ELF-1 (cell line): ENCODE data around the gene LRTM2.
A peak's percentile ranks its signal among the peaks of the same experiment; 100 is the strongest.

Source experiments
- DNase-seq: peaks from one replicate; pipeline ENCODE4 v3.0.0-alpha.2; 2016; ENCODE audit warnings: low read depth, low spot score

LRTM2 gene

DNA sequence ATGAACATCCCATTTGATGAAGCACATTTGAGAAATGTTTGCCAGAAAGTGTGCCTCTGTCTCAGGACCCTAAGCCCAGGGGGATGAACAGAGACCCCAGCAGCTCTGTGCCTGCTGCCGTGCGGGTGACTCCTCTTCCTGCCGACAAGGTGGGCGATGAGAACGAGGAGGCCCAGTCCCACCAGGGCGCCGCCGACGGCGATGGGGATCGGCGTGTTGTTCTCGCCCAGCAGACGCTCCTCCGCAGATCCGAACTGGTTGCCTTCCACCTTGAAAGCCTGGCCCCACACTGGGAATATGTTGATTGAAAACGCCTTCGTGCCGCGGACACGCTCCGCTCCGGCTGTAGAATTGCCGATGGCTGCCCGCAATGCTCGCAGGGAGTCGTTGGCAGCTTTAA is 44.1 kb downstream of the LRTM2 start:
- DNase-seq = no peak

DNA sequence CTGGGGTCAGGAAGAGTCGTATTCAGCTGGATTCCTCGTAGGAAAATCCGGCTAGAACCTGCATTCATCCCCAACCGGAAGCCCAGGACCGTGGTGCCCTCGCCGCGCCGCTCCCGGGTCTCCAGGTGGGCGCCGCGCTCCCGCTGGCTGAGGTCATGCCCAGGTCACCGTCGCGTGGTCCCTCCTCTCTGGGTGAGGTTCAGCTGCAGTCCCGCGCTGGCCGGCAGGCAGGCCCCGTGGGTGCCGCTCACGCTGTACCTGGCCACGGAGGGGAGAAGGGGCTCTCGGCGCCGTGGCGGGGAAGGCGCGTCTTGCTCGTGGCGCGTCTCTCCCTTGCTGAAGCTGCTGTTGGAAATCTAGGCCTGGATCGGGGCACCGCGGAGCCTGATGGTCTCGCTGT is 44.5 kb downstream of the LRTM2 start:
- no peak for DNase-seq

DNA sequence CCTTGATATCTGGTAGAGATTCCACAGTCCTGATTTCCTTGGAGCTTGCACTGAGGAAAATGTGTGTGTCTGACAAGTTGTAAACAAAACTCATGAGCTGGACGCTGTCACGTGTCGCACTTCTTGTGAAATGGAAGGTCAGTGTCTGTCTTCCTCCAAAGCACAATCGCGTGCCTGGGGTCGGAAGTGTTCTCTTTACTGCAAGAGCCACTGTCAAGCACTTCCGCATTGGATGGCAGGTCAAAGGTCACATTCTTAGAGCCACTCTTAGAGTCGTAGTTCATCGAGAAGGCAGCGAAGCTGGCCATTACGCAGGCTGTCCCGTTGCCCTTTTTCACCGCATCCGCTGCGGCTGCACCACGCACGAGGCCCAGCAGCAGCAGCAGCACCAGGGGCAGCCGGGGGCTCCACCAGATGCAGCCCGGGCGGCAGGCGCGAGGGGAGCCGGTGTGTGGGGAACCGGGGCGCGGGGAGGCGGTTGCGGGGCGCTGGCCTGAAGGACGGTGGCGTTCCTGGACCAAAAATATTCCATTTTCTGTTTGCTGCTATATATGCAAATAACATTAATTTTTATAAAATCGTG is 45.0 kb downstream of the LRTM2 start:
- DNase-seq = peak; percentile 18

DNA sequence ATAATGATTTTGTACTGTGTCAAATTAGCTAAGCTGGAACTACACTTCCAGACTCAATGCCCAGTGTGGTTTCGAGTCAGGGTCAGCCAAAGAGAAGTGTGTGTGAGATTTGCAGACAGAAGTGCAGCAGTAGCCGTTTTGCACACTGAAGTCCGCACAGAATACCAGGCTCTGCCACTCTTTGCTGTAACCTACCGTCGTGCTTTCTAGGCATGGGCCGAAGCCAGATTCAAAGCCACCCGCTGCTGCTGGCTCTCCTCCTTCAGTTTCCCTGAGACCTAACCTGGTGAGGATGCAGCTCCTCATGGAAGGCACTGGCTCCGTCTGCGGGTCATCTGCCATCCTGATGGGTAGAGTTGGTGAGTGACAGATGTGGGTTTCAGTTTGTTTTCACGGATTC is 48.8 kb downstream of the LRTM2 start:
- no peak for DNase-seq

DNA sequence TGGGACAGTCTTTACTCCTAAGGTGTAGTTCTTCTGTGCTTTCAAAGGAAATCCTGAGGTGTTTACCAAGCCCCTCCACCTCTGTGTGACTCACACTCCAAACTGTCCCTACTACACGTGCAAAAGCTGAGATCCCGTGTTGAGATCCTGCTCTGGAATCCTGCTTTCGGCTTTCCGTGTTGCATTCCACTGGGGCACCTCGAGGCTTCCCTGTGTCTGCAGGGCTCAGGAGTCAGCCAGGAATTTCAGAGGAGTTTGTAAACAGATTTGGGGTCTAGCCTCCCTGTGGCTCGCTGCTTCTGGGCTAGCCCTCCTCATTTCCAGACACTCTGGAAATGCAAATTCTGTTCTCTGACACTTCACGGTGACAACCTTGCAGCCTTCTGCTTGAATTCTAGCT is 49.7 kb downstream of the LRTM2 start:
- peak; percentile 80 for DNase-seq

DNA sequence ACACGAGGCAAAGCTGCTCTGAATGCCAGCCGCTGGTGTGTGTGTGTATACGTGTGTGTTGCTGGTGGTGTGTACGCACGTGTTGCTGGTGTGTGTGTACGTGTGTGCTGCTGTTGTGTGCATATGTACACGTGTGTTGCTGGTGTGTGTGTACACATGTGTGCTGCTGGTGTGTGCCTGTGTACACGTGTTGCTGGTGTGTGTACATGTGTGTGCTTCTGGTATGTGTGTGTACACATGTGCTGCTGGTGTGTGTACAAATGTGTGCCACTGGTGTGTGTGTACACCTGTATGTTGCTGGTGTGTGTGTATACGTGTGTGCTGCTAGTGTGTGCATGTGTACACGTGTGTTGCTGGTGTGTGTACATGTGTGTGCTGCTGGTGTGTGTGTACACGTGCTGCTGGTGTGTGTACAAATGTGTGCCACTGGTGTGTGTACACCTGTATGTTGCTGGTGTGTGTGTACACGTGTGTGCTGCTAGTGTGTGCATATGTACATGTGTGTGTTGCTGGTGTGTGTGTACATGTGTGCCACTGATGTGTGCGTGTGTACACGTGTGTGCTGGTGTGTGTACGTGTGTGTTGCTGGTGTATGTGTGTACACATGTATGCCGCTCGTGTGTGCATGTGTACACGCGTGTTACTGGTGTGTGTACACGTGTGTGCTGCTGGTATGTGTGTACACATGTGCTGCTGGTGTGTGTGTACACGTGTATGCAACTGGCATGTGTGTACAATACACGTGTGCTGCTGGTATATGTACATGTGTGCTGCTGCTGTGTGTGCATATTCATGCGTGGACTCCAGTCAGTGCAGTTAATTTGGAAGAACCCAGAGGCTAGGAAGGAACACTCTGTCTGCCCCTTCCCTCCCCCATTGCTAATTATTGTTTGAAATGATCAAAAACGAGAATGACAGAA is 50.9 kb downstream of the LRTM2 start:
- no peak for DNase-seq

DNA sequence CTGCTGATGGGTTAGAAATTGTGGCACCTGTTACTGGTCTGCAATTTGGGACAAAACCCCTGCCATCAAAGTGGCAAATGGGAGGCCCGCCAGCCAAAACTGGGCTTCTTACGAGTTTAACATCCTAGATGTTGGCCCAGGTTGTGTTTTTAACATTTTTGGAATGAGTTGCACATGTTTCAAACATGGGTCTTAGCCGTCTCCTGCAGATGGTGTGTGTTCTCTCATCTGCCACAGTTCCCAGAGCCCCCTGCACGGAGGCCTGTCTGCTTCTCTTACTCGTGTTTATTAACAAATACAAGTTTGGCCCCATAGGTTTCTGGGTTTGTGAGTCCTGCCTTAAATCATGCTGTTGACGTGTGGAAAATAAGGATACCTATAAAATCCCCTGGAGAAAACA is 51.6 kb downstream of the LRTM2 start:
- no peak for DNase-seq

DNA sequence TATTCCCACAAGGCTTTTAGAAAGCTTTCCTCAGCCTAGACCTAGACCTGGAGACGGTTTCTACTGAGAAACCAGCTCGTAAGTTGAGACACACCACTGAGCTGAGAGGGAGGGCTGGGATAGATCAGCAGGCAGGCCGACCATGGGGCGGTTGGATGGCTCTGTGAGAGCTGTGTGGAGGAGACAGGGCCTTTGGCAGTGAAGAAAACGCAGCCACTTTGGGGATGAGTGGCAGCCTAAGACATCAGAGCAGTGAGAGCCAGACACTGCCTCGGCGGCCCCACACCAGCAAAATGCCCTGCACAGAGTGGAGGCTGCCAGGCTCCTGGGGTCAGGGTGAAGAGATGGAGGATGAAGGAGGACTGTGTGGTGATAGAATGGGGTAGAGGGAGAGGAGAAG is 52.1 kb downstream of the LRTM2 start:
- DNase-seq = no peak

DNA sequence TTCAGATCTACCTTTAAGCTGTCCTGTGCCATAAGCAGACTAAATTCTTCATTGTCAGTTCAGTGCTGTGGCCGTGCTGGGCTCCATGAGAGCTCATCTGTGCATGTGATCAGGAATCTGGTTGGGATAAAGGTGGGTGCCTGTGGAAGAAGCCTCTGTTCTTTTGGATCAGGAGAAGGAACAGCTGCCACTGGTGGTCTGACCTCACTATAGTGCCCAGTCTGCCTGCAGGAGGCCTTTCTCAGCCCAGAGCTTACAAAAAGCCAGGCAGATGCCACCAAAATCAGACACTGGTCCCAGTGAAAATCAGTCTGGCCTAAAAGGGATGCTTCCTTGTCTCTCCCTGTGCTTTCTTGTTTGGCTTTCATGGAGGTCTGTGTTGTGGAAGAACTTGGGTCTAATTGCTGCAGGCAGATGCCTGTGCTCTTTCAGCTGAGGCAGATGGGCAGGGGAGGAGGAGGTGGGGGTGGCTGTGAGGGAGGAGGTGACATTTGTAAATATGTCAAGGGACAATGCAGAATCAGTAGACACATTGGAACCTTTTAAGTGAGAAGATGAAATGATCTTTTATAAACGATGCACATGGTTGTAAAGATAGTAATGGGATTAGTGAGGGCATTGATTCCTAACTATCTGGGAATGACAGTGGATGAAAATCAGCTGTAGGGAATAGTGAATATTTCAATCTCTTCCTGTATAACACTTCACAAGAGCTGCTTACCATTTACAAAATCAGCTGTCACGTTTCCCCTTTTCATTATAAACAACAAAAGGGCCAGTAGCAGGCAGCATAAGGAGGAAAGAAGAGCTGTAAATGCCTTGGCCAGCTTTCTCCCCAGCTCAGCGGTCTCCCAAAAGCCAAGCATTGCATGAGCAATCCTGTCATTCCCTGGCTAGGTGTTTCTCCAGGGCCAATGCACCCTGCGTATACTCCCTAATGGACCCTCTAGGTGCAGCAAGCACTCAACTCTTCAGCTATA is 53.5 kb downstream of the LRTM2 start:
- no peak for DNase-seq

DNA sequence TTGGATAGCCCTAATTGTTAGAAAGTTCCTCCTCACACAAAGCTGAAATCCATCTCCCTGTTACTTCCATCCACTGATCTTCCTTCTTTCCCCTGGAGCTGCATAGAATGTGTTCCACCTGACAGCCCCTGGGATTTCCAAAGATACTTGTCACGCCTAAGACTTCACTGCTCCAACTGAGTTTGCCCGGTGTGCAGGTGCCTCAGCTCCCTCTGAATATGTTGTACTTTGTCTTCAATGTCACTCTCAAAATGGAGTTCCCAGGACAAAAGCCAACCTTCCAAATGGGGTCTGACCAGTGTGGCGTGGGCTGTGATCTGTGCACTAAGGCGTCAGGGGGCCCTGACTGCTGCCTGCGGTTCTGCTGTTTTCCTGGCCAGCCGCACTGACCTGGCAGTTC is 55.2 kb downstream of the LRTM2 start:
- no peak for DNase-seq

DNA sequence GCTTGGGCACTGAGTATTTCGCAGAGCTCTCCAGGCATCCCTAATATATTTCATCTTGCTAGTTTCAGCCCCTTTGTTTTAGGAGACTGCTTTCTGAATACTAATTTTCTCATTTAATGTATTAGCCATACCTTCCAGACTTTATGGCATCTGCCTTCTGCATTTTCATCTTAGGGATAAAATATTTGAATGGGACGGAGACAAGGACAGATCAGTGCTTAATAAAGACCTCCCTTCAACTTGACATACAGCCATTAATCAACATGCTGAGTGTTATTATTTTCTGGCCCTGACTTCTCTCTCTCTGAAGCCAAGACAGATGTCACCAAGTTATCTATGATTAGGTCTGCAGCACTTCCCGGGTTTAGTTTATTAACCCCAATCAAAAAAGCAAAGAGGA is 55.7 kb downstream of the LRTM2 start:
- no peak for DNase-seq

DNA sequence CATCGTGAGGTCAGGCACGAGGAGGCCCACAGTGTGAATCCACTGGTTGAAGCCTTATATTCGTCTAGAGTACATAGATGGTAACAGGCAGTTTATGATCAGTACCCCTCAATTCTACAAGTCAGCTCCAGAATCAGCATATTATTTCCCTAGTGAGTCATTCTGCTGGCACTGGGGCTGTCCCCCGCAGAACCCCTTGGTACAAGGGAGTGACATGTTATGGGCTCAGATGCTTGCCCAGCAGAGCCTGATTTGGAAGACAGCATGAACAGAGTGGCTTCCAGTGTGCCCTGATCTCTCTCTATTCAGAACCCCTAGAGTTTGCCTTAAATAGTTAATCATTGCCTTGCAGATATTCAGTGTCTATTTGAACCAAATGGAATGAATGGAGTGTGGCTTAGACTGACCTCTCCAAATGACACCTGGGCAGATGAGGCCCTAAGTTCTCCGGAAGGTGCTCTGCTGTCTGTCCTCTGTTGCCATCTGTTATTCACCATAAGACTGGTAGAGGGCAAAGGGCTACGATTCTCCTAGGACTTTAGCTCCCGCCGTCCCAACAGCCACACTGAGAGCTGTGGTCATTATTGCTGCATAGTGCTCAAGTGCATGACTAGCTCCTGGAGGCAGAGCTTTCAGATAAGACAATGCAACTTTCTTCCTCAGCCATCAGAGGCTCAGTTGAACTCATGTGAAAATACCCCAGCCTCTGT is 57.0 kb downstream of the LRTM2 start:
- no peak for DNase-seq

DNA sequence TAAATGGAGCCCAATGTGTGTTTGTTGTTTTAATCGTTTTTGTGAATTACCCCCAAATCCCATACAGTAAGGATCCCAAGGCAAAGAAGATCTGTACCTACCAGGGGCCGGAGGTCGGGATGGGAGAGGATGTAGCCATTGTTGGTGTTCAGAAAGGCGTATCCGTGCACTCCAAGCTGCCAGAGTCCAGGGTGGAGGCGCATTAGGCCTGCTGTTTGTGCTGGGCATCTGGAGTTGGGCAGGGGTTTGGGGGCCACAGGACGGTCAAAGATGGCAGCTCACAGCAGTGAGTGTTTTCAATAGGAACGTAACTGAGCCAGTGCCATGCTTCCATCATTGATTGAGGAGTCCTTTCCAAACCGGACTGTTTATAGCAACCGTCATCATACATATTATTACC is 57.8 kb downstream of the LRTM2 start:
- no peak for DNase-seq

DNA sequence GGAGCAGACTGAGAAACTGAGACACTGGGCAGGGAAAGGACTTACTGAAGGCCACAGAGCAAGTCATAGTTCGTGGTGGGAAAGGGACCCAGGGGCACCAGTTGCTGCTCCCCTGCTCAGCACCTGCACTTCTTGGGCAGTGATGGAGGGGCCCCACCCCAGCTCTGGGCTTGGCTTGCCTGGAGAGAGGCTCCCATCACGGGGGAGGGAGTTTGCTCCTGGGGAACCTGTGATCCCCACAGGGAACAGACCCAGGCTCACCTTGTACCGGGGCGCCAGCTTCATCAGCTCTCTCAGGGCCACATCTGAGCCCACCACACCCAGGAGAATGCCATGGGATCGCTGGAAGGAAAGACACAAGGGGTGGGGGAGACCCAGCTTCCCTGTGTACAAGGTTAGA is 58.3 kb downstream of the LRTM2 start:
- no peak for DNase-seq

DNA sequence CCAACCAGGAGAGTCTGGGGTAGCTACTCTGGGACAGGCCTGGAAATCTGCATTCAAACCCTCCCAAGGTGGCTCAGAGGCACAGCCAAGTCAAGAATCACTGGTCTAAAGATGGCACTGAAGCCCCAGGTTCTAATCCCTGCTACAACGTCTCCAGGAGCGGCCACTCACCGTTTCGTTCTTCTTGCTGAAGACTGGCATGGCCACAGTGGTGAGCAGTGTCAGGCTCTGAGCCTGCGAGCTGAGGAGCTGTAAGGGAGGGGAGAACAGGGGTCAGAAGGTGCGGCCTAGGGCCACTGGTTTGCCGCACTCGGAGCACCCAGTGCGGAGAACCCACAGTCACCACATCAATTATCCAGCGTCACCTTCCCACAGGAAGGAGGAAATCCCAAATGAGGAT is 59.3 kb downstream of the LRTM2 start:
- DNase-seq = no peak

DNA sequence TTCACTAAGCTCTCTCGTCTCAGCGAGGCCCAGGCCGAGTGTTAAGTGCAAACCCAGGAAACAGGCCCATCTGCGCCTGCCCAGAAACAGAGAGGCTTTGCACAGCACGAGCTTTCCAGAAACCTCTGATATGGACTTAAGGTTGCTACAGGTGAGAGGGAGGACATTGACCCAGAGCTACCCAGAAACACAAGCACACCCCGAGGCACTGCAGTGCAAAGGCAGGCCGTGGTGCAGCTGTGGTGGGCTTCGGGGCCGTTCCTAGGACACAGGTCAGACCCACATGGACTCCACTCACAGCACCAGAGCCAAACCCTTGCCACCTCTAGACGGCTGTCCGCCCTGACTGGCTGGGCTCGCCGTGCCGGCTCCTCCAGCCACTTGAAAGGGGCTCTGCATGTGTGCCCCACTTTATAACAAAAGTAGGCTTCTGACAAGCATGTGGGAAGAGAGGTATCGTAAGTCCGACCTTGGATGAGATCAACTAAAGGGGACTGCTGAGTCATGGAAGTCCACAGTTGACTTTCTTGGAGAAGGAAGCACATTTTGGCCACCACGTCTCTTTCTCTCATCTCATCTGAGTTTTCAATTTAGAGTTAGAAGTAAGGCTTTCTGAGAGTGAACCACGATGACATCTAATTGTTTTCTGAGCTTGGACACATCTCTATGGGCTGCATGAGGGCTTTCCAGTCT is 59.9 kb downstream of the LRTM2 start:
- no peak for DNase-seq

DNA sequence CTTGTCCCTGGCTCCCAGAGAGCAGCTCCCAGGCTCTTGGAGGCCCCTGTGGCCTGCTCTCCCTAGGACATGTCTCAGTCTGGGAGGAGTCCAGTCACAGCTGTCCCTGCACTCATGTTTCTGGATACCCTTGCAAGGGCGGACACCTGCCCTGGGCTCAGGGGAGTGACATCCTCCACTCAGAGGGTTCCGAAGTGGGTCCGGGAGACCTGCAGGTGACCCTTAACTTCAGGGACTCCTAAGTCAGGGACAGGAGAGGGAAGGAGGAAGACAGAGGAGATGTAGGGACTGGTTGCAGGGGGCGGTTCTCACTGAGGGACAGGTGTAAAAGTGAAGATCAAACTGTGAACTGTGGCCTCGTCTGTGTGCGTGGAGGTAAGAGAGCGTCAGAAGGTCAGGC is 60.5 kb downstream of the LRTM2 start:
- no peak for DNase-seq

DNA sequence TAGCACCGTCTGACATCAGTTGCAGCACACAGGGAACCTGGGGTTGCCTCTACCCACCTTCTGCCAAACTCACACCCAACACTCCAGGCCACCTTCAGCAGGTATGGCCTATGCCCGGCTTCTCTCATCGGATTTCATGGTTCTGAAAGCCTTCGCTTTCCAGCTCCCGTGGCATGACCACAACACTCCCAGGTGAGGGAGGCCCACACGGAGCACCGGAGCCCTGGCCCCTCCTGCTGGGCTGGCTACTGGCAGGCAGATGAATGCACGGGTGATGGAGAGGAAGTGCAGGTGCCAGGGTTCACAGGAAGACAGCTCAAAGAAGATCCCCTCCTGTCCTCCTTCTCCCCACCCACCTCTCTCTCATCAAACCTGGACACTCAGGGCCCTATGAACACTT is 60.9 kb downstream of the LRTM2 start:
- no peak for DNase-seq

DNA sequence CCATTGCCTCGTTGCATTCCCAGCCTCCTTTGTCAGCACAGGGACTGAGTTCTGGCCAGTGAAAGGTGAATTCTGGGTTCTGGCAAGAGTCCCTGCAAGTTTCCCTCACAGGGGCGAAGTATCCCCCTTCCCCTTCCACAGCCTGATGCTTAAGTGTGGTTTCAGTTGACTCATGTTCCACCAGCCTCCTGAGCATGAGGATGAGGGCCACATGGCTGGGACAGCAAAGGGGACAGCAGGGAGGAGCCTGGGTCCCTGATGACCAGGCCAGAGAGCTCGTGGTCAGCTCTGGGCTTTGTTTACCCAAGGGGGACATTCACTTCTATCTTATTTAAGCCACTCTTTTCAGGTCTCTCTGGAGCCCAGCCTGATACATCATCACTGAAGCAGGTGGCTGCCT is 61.6 kb downstream of the LRTM2 start:
- no peak for DNase-seq

DNA sequence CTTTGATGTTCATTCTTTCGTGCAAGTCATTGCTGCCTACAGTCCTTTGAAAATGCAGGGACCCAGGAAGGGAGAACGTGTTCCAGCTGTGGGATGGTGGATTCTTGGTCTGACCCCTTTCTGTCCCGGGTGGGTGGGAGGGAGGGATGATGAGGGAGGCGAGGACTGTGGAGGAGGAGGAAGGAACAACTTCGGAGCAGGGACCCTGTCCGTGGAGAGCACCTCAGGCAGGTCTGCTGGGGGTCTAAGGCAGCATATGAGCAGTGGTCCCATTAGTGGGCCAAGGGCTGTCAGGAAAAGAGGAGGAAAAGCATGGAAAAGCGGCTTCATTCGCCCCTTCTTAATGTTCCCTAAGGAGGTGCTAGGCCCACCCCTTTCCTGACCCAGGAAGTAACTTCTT is 62.0 kb downstream of the LRTM2 start:
- no peak for DNase-seq

DNA sequence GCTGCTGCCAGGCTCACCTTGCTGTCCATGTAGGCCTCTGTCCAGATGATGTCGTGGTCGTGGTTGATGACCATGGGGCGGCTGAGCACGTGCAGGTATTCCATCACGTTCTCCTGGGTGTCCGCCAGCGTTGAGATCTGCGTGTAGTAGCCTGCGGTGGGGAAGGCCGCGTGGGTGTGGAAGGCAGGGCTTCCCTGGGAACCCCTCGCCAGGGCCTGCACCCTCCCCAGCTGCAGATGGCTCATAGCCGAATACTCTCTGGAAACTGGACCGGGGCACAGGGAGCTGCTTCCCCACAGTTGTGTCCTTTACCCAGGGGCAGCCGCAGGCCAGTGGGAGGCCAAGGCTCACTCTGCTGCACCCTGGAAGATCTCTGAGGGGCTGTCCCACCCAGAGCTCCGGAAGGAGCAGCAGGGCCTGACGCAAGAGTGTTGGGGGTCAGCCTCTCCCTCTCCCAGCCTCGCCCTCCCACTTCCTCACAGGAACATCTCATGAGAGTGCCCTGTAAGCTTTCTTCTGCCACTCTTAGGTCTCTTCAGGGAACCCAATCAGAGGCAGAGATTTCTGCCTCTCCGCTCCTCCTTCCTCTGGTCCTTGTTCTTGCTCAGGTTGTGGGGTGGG is 62.6 kb downstream of the LRTM2 start:
- no peak for DNase-seq
